ENCODE measurements around the gene PCDHA10.
"Not testable (repeated sequence)": the region's sequence is repeated elsewhere in the genome, so short reads cannot be mapped to it uniquely, and the experiment has no call there.

Gene PCDHA10, protein sequence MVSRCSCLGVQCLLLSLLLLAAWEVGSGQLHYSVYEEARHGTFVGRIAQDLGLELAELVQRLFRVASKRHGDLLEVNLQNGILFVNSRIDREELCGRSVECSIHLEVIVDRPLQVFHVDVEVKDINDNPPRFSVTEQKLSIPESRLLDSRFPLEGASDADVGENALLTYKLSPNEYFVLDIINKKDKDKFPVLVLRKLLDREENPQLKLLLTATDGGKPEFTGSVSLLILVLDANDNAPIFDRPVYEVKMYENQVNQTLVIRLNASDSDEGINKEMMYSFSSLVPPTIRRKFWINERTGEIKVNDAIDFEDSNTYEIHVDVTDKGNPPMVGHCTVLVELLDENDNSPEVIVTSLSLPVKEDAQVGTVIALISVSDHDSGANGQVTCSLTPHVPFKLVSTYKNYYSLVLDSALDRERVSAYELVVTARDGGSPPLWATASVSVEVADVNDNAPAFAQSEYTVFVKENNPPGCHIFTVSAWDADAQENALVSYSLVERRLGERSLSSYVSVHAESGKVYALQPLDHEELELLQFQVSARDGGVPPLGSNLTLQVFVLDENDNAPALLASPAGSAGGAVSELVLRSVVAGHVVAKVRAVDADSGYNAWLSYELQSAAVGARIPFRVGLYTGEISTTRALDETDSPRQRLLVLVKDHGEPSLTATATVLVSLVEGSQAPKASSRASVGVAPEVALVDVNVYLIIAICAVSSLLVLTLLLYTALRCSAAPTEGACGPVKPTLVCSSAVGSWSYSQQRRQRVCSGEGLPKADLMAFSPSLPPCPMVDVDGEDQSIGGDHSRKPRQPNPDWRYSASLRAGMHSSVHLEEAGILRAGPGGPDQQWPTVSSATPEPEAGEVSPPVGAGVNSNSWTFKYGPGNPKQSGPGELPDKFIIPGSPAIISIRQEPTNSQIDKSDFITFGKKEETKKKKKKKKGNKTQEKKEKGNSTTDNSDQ

DNA sequence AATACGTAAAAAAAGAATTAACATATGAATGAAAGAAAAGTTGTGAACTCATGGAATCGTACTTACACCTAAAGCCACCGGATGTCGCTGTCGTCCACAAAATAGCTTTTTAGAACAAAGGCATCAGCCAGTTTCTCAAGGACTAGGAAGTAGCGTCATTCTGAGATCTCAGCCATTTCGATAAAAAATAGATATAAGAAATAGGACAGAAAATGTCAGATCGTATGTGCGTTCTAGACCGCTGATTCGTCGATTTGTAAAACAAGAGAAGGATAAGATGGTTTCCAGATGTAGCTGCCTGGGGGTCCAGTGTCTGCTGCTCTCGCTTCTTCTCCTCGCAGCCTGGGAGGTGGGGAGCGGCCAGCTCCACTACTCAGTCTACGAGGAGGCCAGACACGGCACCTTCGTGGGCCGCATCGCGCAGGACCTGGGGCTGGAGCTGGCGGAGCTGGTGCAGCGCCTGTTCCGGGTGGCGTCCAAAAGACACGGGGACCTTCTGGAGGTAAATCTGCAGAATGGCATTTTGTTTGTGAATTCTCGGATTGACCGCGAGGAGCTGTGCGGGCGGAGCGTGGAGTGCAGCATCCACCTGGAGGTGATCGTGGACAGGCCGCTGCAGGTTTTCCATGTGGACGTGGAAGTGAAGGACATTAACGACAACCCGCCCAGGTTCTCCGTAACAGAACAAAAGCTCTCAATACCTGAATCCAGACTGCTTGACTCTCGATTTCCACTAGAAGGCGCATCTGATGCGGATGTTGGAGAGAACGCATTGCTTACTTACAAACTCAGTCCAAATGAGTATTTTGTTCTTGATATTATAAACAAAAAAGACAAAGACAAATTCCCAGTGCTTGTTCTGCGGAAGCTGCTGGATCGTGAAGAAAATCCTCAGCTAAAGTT lies at the start of gene PCDHA10:
Gene PCDHA10, plus strand, starts transcription at position 126 of the 903 bp plus-strand sequence. Its CDS starts 152 bp downstream, at position 278.
- no peak for DNase-seq
- in situ Hi-C loops (cut with HindIII; ENCODE audit: low pct_ligation_motif_present, low pct_unique_long_range_greater_than_20kb, low sequenced_read_pairs), result no loop called here

GRCh38 chr5:140806834-140807775 lies 48.6 kb upstream of the PCDHA10 start, which contains the start of gene PCDHA4:
TSS of gene PCDHA4 (plus strand) at chr5:140807068.
- in situ Hi-C loops (cut with HindIII; ENCODE audit: low pct_ligation_motif_present, low pct_unique_long_range_greater_than_20kb, low sequenced_read_pairs), result no loop called here
- no peak for DNase-seq

DNA sequence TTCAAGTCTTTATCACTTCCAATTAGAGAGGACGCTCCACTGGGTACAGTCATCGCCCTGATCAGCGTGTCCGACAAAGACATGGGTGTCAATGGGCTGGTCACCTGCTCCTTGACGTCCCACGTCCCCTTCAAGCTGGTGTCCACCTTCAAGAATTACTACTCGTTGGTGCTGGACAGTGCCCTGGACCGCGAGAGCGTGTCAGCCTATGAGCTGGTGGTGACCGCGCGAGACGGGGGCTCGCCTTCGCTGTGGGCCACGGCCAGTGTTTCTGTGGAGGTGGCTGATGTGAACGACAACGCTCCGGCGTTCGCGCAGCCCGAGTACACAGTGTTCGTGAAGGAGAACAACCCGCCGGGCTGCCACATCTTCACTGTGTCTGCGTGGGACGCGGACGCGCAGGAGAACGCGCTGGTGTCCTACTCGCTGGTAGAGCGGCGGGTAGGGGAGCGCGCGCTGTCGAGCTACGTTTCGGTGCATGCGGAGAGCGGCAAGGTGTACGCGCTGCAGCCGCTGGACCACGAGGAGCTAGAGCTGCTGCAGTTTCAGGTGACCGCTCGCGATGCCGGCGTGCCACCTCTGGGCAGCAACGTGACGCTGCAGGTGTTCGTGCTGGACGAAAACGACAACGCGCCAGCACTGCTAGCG lies 47.3 kb upstream of the PCDHA10 start:
- DNase-seq; in situ Hi-C loops (cut with HindIII; ENCODE audit: low pct_ligation_motif_present, low pct_unique_long_range_greater_than_20kb, low sequenced_read_pairs): not testable (repeated sequence)

DNA sequence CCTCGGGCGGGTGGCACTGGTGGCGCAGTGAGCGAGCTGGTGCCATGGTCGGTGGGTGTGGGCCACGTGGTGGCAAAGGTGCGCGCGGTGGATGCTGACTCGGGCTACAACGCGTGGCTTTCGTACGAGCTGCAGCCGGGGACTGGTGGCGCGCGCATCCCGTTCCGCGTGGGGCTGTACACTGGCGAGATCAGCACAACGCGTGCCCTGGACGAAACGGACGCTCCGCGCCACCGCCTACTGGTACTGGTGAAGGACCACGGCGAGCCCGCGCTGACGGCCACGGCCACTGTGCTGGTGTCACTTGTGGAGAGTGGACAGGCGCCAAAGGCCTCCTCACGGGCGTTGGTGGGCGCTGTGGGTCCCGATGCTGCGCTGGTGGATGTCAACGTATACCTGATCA lies 46.8 kb upstream of the PCDHA10 start:
- in situ Hi-C loops (cut with HindIII; ENCODE audit: low pct_ligation_motif_present, low pct_unique_long_range_greater_than_20kb, low sequenced_read_pairs), result no loop called here
- DNase-seq, result no peak

DNA sequence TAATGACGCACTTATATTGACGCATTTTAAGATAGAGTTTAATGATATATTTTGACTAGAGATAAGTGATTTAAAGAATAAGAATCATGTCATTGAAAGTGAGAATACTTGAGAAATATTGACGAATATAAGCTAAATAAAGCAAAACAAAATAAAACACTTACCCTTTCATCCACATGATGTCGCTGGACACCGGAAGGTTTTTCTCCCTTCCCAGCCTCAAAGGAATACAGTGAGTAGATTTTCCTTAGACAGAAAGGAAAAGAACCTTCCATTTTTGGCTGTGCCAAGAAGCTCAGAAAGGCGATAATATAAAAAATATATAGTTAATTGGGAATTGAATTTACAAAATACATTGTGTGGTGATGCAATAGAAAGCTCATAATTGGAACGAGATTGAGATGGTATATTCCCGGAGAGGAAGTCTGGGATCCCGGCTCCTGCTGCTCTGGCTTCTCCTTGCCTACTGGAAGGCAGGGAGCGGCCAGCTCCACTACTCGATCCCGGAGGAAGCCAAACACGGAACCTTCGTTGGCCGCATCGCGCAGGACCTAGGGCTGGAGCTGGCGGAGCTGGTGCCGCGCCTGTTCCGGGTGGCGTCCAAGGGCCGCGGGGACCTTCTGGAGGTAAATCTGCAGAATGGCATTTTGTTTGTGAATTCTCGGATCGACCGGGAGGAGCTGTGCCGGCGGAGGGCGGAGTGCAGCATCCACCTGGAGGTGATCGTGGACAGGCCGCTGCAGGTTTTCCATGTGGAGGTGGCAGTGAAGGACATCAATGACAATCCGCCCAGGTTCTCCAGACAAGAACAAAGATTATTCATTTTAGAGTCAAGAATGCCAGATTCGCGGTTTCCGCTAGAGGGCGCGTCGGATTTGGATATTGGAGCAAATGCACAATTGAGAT lies 34.1 kb upstream of the PCDHA10 start, which contains the start of gene PCDHA5:
Gene PCDHA5, plus strand, starts transcription at position 239 of the 906 bp plus-strand sequence.
- peak; percentile 47 for DNase-seq
- in situ Hi-C loops (cut with HindIII; ENCODE audit: low pct_ligation_motif_present, low pct_unique_long_range_greater_than_20kb, low sequenced_read_pairs), result no loop called here

DNA sequence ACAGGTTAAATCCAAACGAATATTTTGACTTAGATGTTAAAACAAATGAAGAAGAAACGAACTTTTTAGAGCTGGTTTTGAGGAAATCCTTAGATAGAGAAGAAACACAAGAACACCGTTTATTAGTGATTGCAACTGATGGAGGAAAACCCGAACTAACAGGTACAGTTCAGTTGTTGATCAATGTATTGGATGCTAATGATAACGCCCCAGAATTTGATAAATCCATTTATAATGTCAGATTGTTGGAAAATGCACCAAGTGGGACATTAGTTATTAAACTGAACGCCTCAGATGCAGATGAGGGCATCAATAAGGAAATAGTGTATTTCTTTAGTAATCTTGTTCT lies 33.4 kb upstream of the PCDHA10 start:
- no peak for DNase-seq
- in situ Hi-C loops (cut with HindIII; ENCODE audit: low pct_ligation_motif_present, low pct_unique_long_range_greater_than_20kb, low sequenced_read_pairs), result no loop called here

DNA sequence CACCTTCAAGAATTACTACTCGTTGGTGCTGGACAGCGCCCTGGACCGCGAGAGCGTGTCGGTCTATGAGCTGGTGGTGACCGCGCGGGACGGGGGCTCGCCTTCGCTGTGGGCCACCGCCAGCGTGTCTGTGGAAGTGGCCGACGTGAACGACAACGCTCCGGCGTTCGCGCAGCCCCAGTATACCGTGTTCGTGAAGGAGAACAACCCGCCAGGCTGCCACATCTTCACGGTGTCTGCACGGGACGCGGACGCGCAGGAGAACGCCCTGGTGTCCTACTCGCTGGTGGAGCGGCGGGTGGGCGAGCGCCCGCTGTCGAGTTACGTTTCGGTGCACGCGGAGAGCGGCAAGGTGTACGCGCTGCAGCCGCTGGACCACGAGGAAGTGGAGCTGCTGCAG lies 32.7 kb upstream of the PCDHA10 start:
- in situ Hi-C loops (cut with HindIII; ENCODE audit: low pct_ligation_motif_present, low pct_unique_long_range_greater_than_20kb, low sequenced_read_pairs); DNase-seq: not testable (repeated sequence)

DNA sequence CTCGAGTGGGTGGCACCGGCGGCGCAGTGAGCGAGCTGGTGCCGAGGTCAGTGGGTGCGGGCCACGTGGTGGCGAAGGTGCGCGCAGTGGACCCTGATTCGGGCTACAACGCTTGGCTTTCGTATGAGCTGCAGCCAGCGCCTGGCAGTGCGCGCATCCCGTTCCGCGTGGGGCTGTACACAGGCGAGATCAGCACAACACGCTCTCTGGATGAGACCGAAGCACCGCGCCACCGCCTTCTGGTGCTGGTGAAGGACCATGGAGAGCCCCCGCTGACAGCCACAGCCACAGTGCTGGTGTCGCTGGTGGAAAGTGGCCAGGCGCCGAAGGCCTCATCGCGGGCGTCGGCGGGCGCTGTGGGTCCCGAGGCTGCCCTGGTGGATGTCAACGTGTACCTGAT lies 32.2 kb upstream of the PCDHA10 start:
- no peak for DNase-seq
- in situ Hi-C loops (cut with HindIII; ENCODE audit: low pct_ligation_motif_present, low pct_unique_long_range_greater_than_20kb, low sequenced_read_pairs), result no loop called here

DNA sequence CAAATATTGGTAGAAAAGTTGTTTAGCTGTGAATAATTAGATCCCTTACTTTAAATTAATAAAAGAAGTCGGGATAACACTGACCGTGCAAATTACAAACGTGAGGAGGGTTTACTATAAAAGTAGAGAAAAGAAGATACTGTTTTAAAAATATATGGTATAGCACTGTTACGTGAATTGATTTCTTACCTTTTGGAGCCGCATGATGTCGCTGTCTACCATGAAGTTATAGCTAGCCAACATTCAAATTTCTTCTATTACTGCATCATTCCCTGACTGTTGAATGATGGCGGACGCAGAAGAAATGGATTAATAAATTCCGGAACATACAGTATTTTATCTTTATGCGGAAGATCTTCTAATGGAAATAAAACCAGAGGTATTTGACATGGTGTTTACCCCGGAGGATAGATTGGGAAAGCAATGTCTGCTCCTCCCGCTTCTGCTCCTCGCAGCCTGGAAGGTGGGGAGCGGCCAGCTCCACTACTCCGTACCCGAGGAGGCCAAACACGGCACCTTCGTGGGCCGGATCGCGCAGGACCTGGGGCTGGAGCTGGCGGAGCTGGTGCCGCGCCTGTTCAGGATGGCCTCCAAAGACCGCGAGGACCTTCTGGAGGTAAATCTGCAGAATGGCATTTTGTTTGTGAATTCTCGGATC lies 27.9 kb upstream of the PCDHA10 start, which contains the start of gene PCDHA6:
Gene PCDHA6, plus strand, starts transcription at position 257 of the 658 bp plus-strand sequence. Its CDS starts 132 bp downstream, at position 389.
- in situ Hi-C loops (cut with HindIII; ENCODE audit: low pct_ligation_motif_present, low pct_unique_long_range_greater_than_20kb, low sequenced_read_pairs), result no loop called here
- no peak for DNase-seq

- DNase-seq, result no peak
- in situ Hi-C loops (cut with HindIII; ENCODE audit: low pct_ligation_motif_present, low pct_unique_long_range_greater_than_20kb, low sequenced_read_pairs), result no loop called here
Measured at GRCh38 chr5:140828362-140828737, 27.3 kb upstream of the PCDHA10 start.

- DNase-seq; in situ Hi-C loops (cut with HindIII; ENCODE audit: low pct_ligation_motif_present, low pct_unique_long_range_greater_than_20kb, low sequenced_read_pairs): not testable (repeated sequence)
Measured at GRCh38 chr5:140829511-140830501, 25.9 kb upstream of the PCDHA10 start.

GRCh38 chr5:140833993-140834392 lies 21.7 kb upstream of the PCDHA10 start, which contains the start of gene PCDHA7:
TSS of gene PCDHA7 (plus strand) at chr5:140834269. CDS start at chr5:140834384, 115 bp downstream.
- in situ Hi-C loops (cut with HindIII; ENCODE audit: low pct_ligation_motif_present, low pct_unique_long_range_greater_than_20kb, low sequenced_read_pairs), result no loop called here
- DNase-seq, result peak; percentile 8

DNA sequence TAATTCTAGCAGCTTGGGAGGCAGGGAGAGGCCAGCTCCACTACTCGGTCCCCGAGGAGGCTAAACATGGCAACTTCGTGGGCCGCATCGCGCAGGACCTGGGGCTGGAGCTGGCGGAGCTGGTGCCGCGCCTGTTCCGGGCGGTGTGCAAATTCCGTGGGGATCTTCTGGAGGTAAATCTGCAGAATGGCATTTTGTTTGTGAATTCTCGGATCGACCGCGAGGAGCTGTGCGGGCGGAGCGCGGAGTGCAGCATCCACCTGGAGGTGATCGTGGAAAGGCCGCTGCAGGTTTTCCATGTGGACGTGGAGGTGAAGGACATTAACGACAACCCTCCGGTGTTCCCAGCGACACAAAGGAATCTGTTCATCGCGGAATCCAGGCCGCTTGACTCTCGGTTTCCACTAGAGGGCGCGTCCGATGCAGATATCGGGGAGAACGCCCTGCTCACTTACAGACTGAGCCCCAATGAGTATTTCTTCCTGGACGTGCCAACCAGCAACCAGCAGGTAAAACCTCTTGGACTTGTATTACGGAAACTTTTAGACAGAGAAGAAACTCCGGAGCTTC lies 21.2 kb upstream of the PCDHA10 start:
- in situ Hi-C loops (cut with HindIII; ENCODE audit: low pct_ligation_motif_present, low pct_unique_long_range_greater_than_20kb, low sequenced_read_pairs); DNase-seq: not testable (repeated sequence)
